Astrocyte of the spinal cord (primary cell): Measurements from ENCODE around the gene CFAP69.
"Not testable (repeated sequence)": the region's sequence is repeated elsewhere in the genome, so short reads cannot be mapped to it uniquely, and the experiment has no call there.

ENCODE experiments used
- DNase-seq: peaks from one replicate; pipeline ENCODE4 v3.0.0; 2011; ENCODE audit warnings: low read depth, low spot score
- H3K4me3 ChIP-seq: 2 replicates; pipeline ENCODE4 v1.5.1; 2011; ENCODE audit warnings: low read depth, mild to moderate bottlenecking, low read length, moderate library complexity
- in situ Hi-C: cut with HindIII; loops from 2 replicates; pipeline ENCODE4 v1.10.0; 2017; ENCODE audit warnings: low sequenced_read_pairs
- TF ChIP-seq, protein P1 (sequence below): IDR thresholded peaks from 2 replicates; pipeline ENCODE4 v1.5.1; 2012; ENCODE audit warnings: low read depth, mild to moderate bottlenecking, low read length, inconsistent platforms

The CFAP69 gene

GRCh38 chr7:90246171-90246570, 1.2 kb downstream of the CFAP69 start:
- TF ChIP-seq, protein P1, sequence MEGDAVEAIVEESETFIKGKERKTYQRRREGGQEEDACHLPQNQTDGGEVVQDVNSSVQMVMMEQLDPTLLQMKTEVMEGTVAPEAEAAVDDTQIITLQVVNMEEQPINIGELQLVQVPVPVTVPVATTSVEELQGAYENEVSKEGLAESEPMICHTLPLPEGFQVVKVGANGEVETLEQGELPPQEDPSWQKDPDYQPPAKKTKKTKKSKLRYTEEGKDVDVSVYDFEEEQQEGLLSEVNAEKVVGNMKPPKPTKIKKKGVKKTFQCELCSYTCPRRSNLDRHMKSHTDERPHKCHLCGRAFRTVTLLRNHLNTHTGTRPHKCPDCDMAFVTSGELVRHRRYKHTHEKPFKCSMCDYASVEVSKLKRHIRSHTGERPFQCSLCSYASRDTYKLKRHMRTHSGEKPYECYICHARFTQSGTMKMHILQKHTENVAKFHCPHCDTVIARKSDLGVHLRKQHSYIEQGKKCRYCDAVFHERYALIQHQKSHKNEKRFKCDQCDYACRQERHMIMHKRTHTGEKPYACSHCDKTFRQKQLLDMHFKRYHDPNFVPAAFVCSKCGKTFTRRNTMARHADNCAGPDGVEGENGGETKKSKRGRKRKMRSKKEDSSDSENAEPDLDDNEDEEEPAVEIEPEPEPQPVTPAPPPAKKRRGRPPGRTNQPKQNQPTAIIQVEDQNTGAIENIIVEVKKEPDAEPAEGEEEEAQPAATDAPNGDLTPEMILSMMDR: no peak
- in situ Hi-C loops: no loop called here
- DNase-seq: peak; percentile 6
- H3K4me3 ChIP-seq: no peak overlapping the region

DNA sequence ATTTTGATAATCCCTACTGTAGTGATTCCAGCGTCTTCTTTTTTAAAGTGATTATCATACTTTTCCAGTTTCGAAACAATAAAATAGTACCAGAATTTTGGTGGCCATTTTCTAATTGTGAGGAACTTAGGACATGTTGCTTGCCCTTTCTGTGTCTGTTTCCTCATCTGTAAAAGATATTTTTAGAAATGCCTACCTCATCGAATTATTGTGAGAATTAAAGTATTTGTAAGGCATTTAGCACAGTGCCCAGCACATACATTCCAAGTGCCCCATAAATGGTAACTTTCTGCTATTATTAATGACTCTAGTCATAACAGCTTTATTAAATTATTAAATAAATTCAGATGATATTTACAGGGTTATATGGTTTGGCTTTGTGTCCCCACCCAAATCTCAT, 3.7 kb downstream of the CFAP69 start:
- DNase-seq: no peak
- TF ChIP-seq, protein P1: no peak
- no peak overlapping the region for H3K4me3 ChIP-seq
- in situ Hi-C loops: no loop called here

DNA sequence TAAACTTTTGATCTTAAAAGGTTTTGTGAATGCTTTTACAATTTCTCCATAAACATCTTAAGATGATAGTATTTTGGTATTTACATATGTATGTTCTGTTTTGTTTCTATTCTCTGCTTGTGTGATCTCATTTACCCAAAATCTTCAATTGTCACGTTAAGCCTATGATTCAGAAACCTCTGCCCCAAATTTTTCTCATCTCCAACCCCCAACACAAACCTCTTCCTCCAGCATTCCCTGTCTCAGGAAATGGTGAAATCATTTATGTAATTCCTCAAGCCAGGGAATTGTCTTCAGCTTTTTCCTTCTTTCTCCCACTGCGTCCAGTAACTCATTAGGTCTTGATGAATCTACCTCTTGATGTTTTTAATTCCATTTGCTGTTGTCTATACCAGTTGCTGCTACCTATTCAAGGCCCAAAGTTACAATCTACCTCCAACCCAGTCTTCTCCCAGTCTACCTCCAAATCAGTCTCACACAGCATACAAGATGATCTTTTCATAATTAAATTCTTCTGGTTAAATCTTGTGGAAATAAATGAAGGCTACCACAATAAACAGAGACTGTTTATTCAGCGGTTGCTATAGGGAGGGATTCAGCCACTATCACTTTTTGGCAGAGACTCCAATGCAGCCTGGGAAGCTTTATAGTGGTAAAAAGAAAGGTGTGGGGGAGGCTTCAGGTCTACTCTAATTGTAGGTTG, 5.8 kb downstream of the CFAP69 start:
- DNase-seq: peak; percentile 10
- in situ Hi-C loops: no loop called here
- no peak overlapping the region for H3K4me3 ChIP-seq
- TF ChIP-seq, protein P1: no peak

GRCh38 chr7:90251304-90251635, 6.3 kb downstream of the CFAP69 start:
- DNase-seq: no peak
- H3K4me3 ChIP-seq: no peak overlapping the region
- TF ChIP-seq, protein P1: no peak
- in situ Hi-C loops: no loop called here

DNA sequence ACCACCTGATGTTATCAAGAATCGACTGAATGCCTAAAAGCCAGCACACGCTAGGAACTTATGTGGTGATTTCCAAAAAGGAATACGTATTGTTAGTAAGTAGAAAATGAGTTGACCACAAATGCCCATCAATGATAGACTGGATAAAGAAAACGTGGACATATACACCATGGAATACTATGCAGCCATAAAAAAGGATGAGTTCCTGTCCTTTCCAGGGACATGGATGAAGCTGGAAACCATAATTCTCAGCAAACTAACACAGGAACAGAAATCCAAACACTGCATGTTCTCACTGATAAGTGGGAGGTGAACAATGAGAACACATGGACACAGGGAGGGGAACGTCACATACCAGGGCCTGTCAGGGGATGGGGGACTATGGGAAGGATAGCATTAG, 11.0 kb downstream of the CFAP69 start:
- DNase-seq, in situ Hi-C loops, H3K4me3 ChIP-seq: not testable (repeated sequence)

GRCh38 chr7:90256778-90257177, 11.8 kb downstream of the CFAP69 start:
- DNase-seq: no peak
- in situ Hi-C loops: no loop called here
- TF ChIP-seq, protein P1: no peak
- H3K4me3 ChIP-seq: no peak overlapping the region

DNA sequence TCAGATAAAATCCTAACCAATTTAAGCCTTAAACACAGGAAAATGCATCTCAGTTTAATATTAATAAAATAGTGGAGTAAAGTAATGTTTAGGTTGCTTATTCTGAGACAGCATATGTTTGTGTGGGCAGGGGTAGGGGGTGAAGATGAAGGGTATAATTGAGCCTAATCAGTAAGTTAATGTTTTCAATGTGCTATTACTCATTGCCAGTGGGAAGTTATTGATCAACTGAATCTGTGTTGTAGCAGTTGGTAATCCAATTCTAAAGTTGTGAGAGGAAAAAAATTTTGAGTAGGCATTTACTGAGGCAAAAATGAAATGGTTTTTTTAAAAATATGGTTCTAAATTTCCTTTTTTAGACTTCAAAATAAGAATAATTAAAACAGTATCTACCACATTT, 16.5 kb downstream of the CFAP69 start:
- no peak overlapping the region for H3K4me3 ChIP-seq
- no peak for DNase-seq
- in situ Hi-C loops: no loop called here
- TF ChIP-seq, protein P1: no peak
